Measurements from ENCODE around the gene VASP. TPM values are rescaled to one million over a fixed set of nuclear protein-coding genes. Genes with fewer than 3 reads are reported as not detected.

VASP gene
- total and polyA plus RNA-seq, 9 of the 15 experiments (the other 6 are each of a cell fraction or from before 2014, with no cell fraction given): 16.7 to 261 (median 112) TPM

DNA sequence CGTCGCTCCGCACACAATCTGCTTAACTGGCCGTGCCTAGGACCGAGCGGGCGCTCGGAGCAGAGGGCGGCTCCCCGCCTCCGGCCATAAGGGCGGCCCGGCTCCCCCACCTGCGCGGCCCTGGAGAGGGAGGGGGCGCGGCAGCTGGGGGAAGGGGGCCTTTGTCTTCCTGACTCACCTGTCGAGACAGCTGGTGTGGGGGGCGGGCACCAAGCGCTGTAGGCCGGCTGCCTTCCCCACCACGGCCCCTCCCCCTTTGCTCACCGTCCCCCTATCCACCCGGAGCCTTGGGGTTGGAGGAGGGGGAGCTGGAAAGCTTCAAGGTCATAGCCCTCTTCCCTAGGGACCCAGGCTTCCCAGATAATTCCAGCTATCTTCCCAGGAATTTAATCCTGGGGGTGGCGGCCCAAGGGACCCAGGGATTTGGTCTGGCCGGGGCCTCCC is 1.2 kb downstream of the VASP start (continued):
- TF ChIP-seq, protein P1, sequence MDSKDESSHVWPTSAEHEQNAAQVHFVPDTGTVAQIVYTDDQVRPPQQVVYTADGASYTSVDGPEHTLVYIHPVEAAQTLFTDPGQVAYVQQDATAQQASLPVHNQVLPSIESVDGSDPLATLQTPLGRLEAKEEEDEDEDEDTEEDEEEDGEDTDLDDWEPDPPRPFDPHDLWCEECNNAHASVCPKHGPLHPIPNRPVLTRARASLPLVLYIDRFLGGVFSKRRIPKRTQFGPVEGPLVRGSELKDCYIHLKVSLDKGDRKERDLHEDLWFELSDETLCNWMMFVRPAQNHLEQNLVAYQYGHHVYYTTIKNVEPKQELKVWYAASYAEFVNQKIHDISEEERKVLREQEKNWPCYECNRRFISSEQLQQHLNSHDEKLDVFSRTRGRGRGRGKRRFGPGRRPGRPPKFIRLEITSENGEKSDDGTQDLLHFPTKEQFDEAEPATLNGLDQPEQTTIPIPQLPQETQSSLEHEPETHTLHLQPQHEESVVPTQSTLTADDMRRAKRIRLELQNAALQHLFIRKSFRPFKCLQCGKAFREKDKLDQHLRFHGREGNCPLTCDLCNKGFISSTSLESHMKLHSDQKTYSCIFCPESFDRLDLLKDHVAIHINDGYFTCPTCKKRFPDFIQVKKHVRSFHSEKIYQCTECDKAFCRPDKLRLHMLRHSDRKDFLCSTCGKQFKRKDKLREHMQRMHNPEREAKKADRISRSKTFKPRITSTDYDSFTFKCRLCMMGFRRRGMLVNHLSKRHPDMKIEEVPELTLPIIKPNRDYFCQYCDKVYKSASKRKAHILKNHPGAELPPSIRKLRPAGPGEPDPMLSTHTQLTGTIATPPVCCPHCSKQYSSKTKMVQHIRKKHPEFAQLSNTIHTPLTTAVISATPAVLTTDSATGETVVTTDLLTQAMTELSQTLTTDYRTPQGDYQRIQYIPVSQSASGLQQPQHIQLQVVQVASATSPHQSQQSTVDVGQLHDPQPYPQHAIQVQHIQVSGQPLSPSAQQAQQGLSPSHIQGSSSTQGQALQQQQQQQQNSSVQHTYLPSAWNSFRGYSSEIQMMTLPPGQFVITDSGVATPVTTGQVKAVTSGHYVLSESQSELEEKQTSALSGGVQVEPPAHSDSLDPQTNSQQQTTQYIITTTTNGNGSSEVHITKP (IDR thresholded peaks at IDR 0.05; ENCODE audit: partially characterized antibody): peak; percentile 17
- peak; percentile 22; the same call in 1 of the 2 replicates for TF ChIP-seq ESRRA (IDR thresholded peaks at IDR 0.05; ENCODE audit: borderline replicate concordance, low read depth)
- TF ChIP-seq, protein P2, sequence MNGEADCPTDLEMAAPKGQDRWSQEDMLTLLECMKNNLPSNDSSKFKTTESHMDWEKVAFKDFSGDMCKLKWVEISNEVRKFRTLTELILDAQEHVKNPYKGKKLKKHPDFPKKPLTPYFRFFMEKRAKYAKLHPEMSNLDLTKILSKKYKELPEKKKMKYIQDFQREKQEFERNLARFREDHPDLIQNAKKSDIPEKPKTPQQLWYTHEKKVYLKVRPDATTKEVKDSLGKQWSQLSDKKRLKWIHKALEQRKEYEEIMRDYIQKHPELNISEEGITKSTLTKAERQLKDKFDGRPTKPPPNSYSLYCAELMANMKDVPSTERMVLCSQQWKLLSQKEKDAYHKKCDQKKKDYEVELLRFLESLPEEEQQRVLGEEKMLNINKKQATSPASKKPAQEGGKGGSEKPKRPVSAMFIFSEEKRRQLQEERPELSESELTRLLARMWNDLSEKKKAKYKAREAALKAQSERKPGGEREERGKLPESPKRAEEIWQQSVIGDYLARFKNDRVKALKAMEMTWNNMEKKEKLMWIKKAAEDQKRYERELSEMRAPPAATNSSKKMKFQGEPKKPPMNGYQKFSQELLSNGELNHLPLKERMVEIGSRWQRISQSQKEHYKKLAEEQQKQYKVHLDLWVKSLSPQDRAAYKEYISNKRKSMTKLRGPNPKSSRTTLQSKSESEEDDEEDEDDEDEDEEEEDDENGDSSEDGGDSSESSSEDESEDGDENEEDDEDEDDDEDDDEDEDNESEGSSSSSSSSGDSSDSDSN (IDR thresholded peaks at IDR 0.05; ENCODE audit: borderline replicate concordance in 1 of 2, low read depth in 2 of 2, low read length in 2 of 2): 0 out of 4 replicates have a peak, but pooled peaks of 1 of the 2 experiments have one; percentile 25
- TF ChIP-seq NCOA6 (IDR thresholded peaks at IDR 0.05): no peak
- no peak for TF ChIP-seq TFAM (CRISPR knock-in tag; conservative IDR thresholded peaks at IDR 0.05)
- TF ChIP-seq CREB1 (IDR thresholded peaks at IDR 0.05): no peak
- 0 out of 2 replicates have a peak, but pooled peaks have one; percentile 21 for TF ChIP-seq CREB1 (CRISPR knock-in tag; IDR thresholded peaks at IDR 0.05)

Data from K562 (cell line).